ENCODE results near the gene PLPPR1.

DNA sequence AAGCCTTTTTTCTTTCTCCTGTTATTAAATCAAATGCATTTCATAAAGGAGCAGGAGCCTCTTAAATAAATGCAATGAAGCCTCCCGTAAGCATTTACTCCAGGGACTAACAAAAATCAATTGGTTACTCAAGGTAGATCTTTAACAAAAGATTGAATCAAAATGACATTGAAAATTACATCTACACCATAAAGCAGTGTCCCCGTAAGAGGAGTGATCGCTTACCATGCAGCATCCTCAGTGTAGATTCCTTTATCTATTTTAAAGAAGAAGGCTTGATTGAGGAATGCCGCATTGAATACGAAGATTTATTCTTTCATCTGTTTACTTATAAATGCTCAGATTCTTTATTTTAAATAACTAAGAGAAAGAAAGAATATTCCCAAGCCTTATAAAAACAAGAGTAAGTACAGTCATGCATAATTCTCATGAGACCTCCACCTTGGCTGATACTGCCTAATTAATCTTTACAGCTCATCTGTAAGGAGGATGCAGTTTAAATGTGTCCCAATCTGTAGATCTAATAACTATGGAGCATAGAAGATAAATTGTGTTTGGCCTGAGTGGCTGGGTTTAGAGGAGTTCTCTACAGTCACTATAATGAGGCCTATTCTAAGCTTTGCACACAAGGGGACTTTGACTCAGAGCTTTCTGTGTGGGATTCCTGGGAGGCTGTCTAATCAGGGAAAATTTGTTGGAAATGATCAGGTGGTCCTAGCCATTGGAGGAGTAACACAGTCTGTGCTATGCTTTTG lies 55.1 kb downstream of the PLPPR1 start:
- TF ChIP-seq CTCF (IDR thresholded peaks at IDR 0.05) (no peak), POLR2A (IDR thresholded peaks at IDR 0.05) (no peak)
